IMR-90 (cell line): Measurements from ENCODE around the gene LLGL1. TPM values are rescaled to one million over a fixed set of nuclear protein-coding genes. Genes with fewer than 3 reads are reported as not detected.

Experiments
- ATAC-seq: fragments of 200-7000 bp; cut with Tn5 transposase; 2 replicates; pipeline ENCODE4 v1.9.1; 2020; ENCODE audit warnings: low read depth, mild to moderate bottlenecking, moderate library complexity
- BruUV-seq: library from RNA; stranded (reverse); fragments of 400-500 nt; replicated peaks from 2 replicates; lab custom pipeline; 2021; lab: Mats Ljungman, UMichigan
- CTCF ChIA-PET: fragments of 300-600 bp; formaldehyde crosslinking; extraction: SDS; loops from one replicate; lab custom pipeline; 2021; ENCODE audit warnings: antibody characterized with exemption; lab: Yijun Ruan, JAX
- POLR2A ChIA-PET: fragments of 300-600 bp; sonication (Branson Sonifier 250); formaldehyde crosslinking; loops from one replicate; lab custom pipeline; 2022; ENCODE audit warnings: antibody characterized with exemption; ENCODE audit not compliant: unreplicated experiment; lab: Charles Lee
- DNase-seq: peaks from one replicate; pipeline ENCODE4 v3.0.0; 2013
- H2AFZ ChIP-seq: replicated peaks from 2 replicates; pipeline ENCODE3; 2013; ENCODE audit warnings: low read length, mild to moderate bottlenecking; ENCODE audit not compliant: poor library complexity
- H2AK5ac ChIP-seq: 2 replicates; pipeline ENCODE4 v1.6.1; 2013; ENCODE audit warnings: low read depth, low read length, inconsistent platforms
- H2AK9ac ChIP-seq: replicated peaks from 2 replicates; pipeline ENCODE3; 2013; ENCODE audit warnings: mild to moderate bottlenecking, low read depth, low read length, moderate library complexity; ENCODE audit not compliant: poor library complexity
- H2BK120ac ChIP-seq: 2 replicates; pipeline ENCODE4 v1.6.1; 2013; ENCODE audit warnings: low read depth, low read length, inconsistent platforms
- H2BK15ac ChIP-seq: 3 replicates; pipeline ENCODE4 v1.6.1; 2013; ENCODE audit warnings: low read depth, low read length, inconsistent platforms
- H2BK20ac ChIP-seq: 2 replicates; pipeline ENCODE4 v1.6.1; 2013; ENCODE audit warnings: low read depth, mild to moderate bottlenecking, inconsistent platforms, low read length, moderate library complexity
- H2BK5ac ChIP-seq: 2 replicates; pipeline ENCODE4 v1.6.1; 2013; ENCODE audit warnings: mild to moderate bottlenecking, low read depth, low read length, inconsistent platforms; ENCODE audit not compliant: poor library complexity, severe bottlenecking
- H3K14ac ChIP-seq: replicated peaks from 2 replicates; pipeline ENCODE4 v1.6.1; 2013; ENCODE audit warnings: low read depth, low read length, inconsistent platforms
- H3K18ac ChIP-seq: 2 replicates; pipeline ENCODE4 v1.6.1; 2013; ENCODE audit warnings: low read depth, low read length, control low read depth
- H3K23ac ChIP-seq: 2 replicates; pipeline ENCODE4 v1.6.1; 2013; ENCODE audit warnings: low read depth, low read length, inconsistent platforms
- H3K27ac ChIP-seq: 2 replicates; pipeline ENCODE4 v1.5.1; 2013; ENCODE audit warnings: mild to moderate bottlenecking, control low read depth, low read length; ENCODE audit not compliant: insufficient read depth
- H3K27me3 ChIP-seq: 2 replicates; pipeline ENCODE4 v1.6.1; 2013; ENCODE audit warnings: low read length; ENCODE audit not compliant: control insufficient read depth, insufficient read depth
- H3K36me3 ChIP-seq: 2 replicates; pipeline ENCODE4 v1.6.1; 2013; ENCODE audit warnings: low read length, mixed read lengths; ENCODE audit not compliant: control insufficient read depth, insufficient read depth
- H3K4ac ChIP-seq: 2 replicates; pipeline ENCODE4 v1.6.1; 2013; ENCODE audit warnings: low read depth, low read length, inconsistent platforms
- H3K4me1 ChIP-seq: 2 replicates; pipeline ENCODE4 v1.6.1; 2013; ENCODE audit warnings: low read length, mixed read lengths; ENCODE audit not compliant: control insufficient read depth, insufficient read depth
- H3K4me2 ChIP-seq: 2 replicates; pipeline ENCODE4 v1.6.1; 2013; ENCODE audit warnings: low read depth, mild to moderate bottlenecking, control low read depth, low read length, moderate library complexity
- H3K4me3 ChIP-seq: 2 replicates; pipeline ENCODE4 v1.5.1; 2013; ENCODE audit warnings: low read depth, mild to moderate bottlenecking, control low read depth, low read length, moderate library complexity; ENCODE audit not compliant: insufficient read depth
- H3K56ac ChIP-seq: 2 replicates; pipeline ENCODE4 v1.6.1; 2013; ENCODE audit warnings: low read length, inconsistent platforms; ENCODE audit not compliant: insufficient read depth; ENCODE audit errors: extremely low read depth
- H3K79me1 ChIP-seq, 2 experiments: 2 replicates each; pipeline ENCODE4 v1.6.1; 2013; ENCODE audit warnings: low read length in 2 of 2, inconsistent platforms in 1 of 2, low read depth in 1 of 2
- H3K9ac ChIP-seq: 2 replicates; pipeline ENCODE4 v1.6.1; 2013; ENCODE audit warnings: low read depth, low read length, control low read depth
- H3K9me1 ChIP-seq: 2 replicates; pipeline ENCODE4 v1.6.1; 2013; ENCODE audit warnings: low read length, inconsistent platforms; ENCODE audit not compliant: insufficient read depth
- H3K9me3 ChIP-seq: 2 replicates; pipeline ENCODE4 v1.6.1; 2013; ENCODE audit warnings: low read length; ENCODE audit not compliant: control insufficient read depth, insufficient read depth
- H4K20me1 ChIP-seq: 2 replicates; pipeline ENCODE4 v1.6.1; 2013; ENCODE audit warnings: low read length, inconsistent platforms; ENCODE audit not compliant: insufficient read depth
- H4K5ac ChIP-seq: 2 replicates; pipeline ENCODE4 v1.6.1; 2013; ENCODE audit warnings: mild to moderate bottlenecking, low read depth, low read length, control low read depth
- H4K8ac ChIP-seq, 2 experiments: 2 replicates each; pipeline ENCODE4 v1.6.1; 2013; ENCODE audit warnings: low read depth in 2 of 2, low read length in 2 of 2, control low read depth in 1 of 2, inconsistent platforms in 1 of 2
- H4K91ac ChIP-seq: 2 replicates; pipeline ENCODE4 v1.6.1; 2013; ENCODE audit warnings: low read depth, low read length, inconsistent platforms; ENCODE audit not compliant: insufficient read depth
- CHD1 ChIP-seq: IDR thresholded peaks from 2 replicates; pipeline ENCODE4 v1.6.1; 2012; ENCODE audit warnings: low read depth, low read length, improper control_type of control experiment
- CTCF ChIP-seq: conservative IDR thresholded peaks from 2 replicates; pipeline ENCODE4 v1.5.1; 2012; ENCODE audit warnings: mild to moderate bottlenecking, low read depth, low read length, improper control_type of control experiment
- MAFK ChIP-seq: IDR thresholded peaks from 2 replicates; pipeline ENCODE4 v1.6.1; 2012; ENCODE audit warnings: low read depth, low read length, improper control_type of control experiment
- MAZ ChIP-seq: IDR thresholded peaks from 2 replicates; pipeline ENCODE4 v1.6.1; 2012; ENCODE audit warnings: low read depth, mild to moderate bottlenecking, low read length, improper control_type of control experiment, moderate library complexity, borderline replicate concordance
- MXI1 ChIP-seq: IDR thresholded peaks from 2 replicates; pipeline ENCODE4 v1.6.1; 2012; ENCODE audit warnings: low read depth, mild to moderate bottlenecking, low read length, moderate library complexity, borderline replicate concordance
- NFE2L2 ChIP-seq: fragments of 150-350 bp; IDR thresholded peaks from 2 replicates; pipeline ENCODE4 v1.6.1; 2016; ENCODE audit warnings: low read depth, mild to moderate bottlenecking, low read length
- RAD21 ChIP-seq: IDR thresholded peaks from 2 replicates; pipeline ENCODE4 v1.6.1; 2012; ENCODE audit warnings: low read length, improper control_type of control experiment
- RCOR1 ChIP-seq: IDR thresholded peaks from 2 replicates; pipeline ENCODE4 v1.6.1; 2012; ENCODE audit warnings: mild to moderate bottlenecking, low read length, improper control_type of control experiment; ENCODE audit not compliant: insufficient replicate concordance
- USF2 ChIP-seq: fragments of 150-350 bp; IDR thresholded peaks from 2 replicates; pipeline ENCODE4 v1.6.1; 2017; ENCODE audit warnings: mild to moderate bottlenecking, antibody characterized with exemption, low read length, low read depth
- WGBS, 2 experiments: methylation state at CpG; one replicate each; pipeline versions ENCODE4 v1.1.5 to v1.1.7; 2013; ENCODE audit warnings: missing lambda C conversion rate in 2 of 2; ENCODE audit not compliant: insufficient read length in 1 of 2; ENCODE audit errors: extremely low coverage in 2 of 2; 5-methylcytosine and 5-hydroxymethylcytosine counted together
- dilution Hi-C: fragments of 300-500 bp; cut with HindIII; formaldehyde crosslinking; loops from one replicate; pipeline ENCODE4 v1.14.3; 2018; ENCODE audit warnings: low sequenced_read_pairs; ENCODE audit not compliant: unreplicated experiment
- in situ Hi-C: fragments of 300-500 bp; cut with MboI; formaldehyde crosslinking; loops from 3 replicates; pipeline ENCODE4 v1.14.3; 2019; ENCODE audit warnings: low sequenced_read_pairs, inconsistent platforms, mixed read lengths
- intact Hi-C: fragments of 100-400 bp; cut with micrococcal nuclease; formaldehyde crosslinking; loops from 2 replicates; pipeline ENCODE4 v1.10.0; 2022
- polyA plus RNA-seq, 3 experiments: library from polyadenylated mRNA; depleted of rRNA; stranded (reverse); fragments of >200 nt; gene quantifications; 2 replicates each; pipeline ENCODE4 v1.2.3, GENCODE V29; 2012; ENCODE audit warnings: low replicate concordance in 1 of 3
- total RNA-seq: library from RNA; depleted of rRNA; stranded (reverse); fragments of >200 nt; gene quantifications from 2 replicates; pipeline ENCODE4 v1.2.3, GENCODE V29; 2012
- TF ChIP-seq, protein P1 (sequence below): fragments of 150-350 bp; IDR thresholded peaks from 2 replicates; pipeline ENCODE4 v1.6.1; 2016; ENCODE audit warnings: low read depth, mild to moderate bottlenecking, low read length, moderate library complexity, borderline replicate concordance

The LLGL1 gene
- total and polyA plus RNA-seq, 2 of the 4 experiments (the other 2 are of a cell fraction): 40.1 to 52.9 TPM

DNA sequence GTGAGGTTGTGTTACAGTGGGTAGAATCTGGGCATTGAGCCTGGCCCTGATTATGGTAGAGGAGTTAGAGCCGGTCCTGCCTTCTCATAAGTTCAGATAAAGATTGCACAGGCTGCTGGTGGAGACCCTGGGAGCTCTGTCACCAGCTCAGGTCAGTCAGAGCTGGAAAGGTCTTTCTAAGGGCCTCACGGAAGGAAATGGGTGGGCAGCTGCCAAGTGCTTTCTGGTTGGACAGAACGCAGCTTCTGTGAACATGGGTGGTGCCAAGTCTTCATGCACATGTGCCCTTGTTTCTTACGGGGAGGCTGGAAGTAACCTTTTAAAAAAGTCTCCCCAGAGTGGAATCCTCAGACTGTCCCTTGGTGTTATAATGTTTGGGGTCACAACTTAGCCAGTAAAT, 26.9 kb upstream of the LLGL1 start:
- no peak overlapping the region for H3K23ac ChIP-seq
- H3K4me2 ChIP-seq: no peak overlapping the region
- BruUV-seq: no TSS peak
- H2AFZ ChIP-seq: no peak overlapping the region
- no peak overlapping the region for H3K14ac ChIP-seq
- no peak overlapping the region for H2AK9ac ChIP-seq
- 95% methylated on average over 3 of the region's 4 CpGs; no CpG with 5 or more reads in 1 of the 2 experiments for WGBS, 2 experiments
- H4K8ac ChIP-seq: no peak overlapping the region
- H3K56ac ChIP-seq: no peak overlapping the region
- no peak overlapping the region for H3K18ac ChIP-seq
- H3K27me3 ChIP-seq: no peaks in the 10 kb centered on the region
- H3K9me1 ChIP-seq: peaks cover 36% of the 10 kb centered on the region
- in situ Hi-C loops (no loop called here), dilution Hi-C loops (no loop called here), intact Hi-C loops (no loop called here)
- H3K9ac ChIP-seq: no peak overlapping the region
- H2BK5ac ChIP-seq: no peak overlapping the region
- H2BK15ac ChIP-seq: no peak overlapping the region
- ChIA-PET POLR2A (no interaction called here), CTCF (no interaction called here)
- H3K79me1 ChIP-seq: peaks cover 42 to 86% of the 10 kb centered on the region in 2 experiments
- H4K91ac ChIP-seq: no peak overlapping the region
- no peak overlapping the region for H3K4me3 ChIP-seq
- no peak overlapping the region for H2BK120ac ChIP-seq
- no peak overlapping the region for H4K5ac ChIP-seq
- peaks cover 64% of the 10 kb centered on the region for H3K36me3 ChIP-seq
- DNase-seq (no peak), ATAC-seq (no peak)
- H2AK5ac ChIP-seq: no peak overlapping the region
- no peaks in the 10 kb centered on the region for H3K9me3 ChIP-seq
- no peak overlapping the region for H3K27ac ChIP-seq
- no peak overlapping the region for H3K4ac ChIP-seq
- TF ChIP-seq CTCF (no peak), RAD21 (no peak), MAZ (no peak), NFE2L2 (no peak), MXI1 (no peak), CHD1 (no peak), MAFK (no peak), RCOR1 (no peak), USF2 (no peak)
- TF ChIP-seq, protein P1, sequence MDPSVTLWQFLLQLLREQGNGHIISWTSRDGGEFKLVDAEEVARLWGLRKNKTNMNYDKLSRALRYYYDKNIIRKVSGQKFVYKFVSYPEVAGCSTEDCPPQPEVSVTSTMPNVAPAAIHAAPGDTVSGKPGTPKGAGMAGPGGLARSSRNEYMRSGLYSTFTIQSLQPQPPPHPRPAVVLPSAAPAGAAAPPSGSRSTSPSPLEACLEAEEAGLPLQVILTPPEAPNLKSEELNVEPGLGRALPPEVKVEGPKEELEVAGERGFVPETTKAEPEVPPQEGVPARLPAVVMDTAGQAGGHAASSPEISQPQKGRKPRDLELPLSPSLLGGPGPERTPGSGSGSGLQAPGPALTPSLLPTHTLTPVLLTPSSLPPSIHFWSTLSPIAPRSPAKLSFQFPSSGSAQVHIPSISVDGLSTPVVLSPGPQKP: no peak
- H2BK20ac ChIP-seq: no peak overlapping the region
- H4K20me1 ChIP-seq: peaks cover 95% of the 10 kb centered on the region
- H3K4me1 ChIP-seq: peaks cover 10% of the 10 kb centered on the region
